Endothelial cell of umbilical vein (primary cell): ENCODE results near the gene PRRT1. TPM values are rescaled to one million over a fixed set of nuclear protein-coding genes. Genes with fewer than 3 reads are reported as not detected.

ENCODE experiments used
- BruUV-seq: library from RNA; stranded (reverse); fragments of 400-500 nt; replicated peaks from 2 replicates; lab custom pipeline; 2021; lab: Mats Ljungman, UMichigan
- CTCF ChIA-PET: fragments of 300-600, 350-600 bp; sonication (Branson Sonifier 250); formaldehyde crosslinking; loops from one replicate; lab custom pipeline; 2021; ENCODE audit warnings: antibody characterized with exemption, inconsistent platforms; lab: Charles Lee
- POLR2A ChIA-PET: fragments of 300-600, 350-600 bp; sonication (Branson Sonifier 250); formaldehyde crosslinking; loops from one replicate; lab custom pipeline; 2021; ENCODE audit warnings: antibody characterized with exemption, inconsistent platforms; lab: Charles Lee
- DNase-seq: peaks from one replicate; pipeline ENCODE4 v3.0.0-alpha.2; 2011; ENCODE audit warnings: low read depth, low spot score
- FAIRE-seq: peaks from 2 replicates; lab custom pipeline; 2011; peaks lifted over from hg19 to GRCh38; lab: Jason Lieb, UNC
- H2AFZ ChIP-seq: 2 replicates; pipeline ENCODE4 v1.6.0; 2012; ENCODE audit warnings: low read depth, low read length, control low read depth, inconsistent platforms
- H3K27ac ChIP-seq: 2 replicates; pipeline ENCODE4 v1.5.1; 2011; ENCODE audit warnings: low read depth, mild to moderate bottlenecking, control low read depth, low read length, moderate library complexity; ENCODE audit not compliant: insufficient read depth
- H3K27me3 ChIP-seq, 2 experiments: 2 replicates each; pipeline versions ENCODE4 v1.6.0 to v1.6.1; 2011; ENCODE audit warnings: low read length in 2 of 2, mixed read lengths in 1 of 2; ENCODE audit not compliant: control insufficient read depth in 2 of 2, insufficient read depth in 2 of 2
- H3K36me3 ChIP-seq, 2 experiments: 2 replicates in 1 of 2; 3 replicates in 1 of 2; pipeline ENCODE4 v1.5.1; 2011; ENCODE audit warnings: low read length in 2 of 2, mild to moderate bottlenecking in 1 of 2, moderate library complexity in 1 of 2; ENCODE audit not compliant: control insufficient read depth in 2 of 2, insufficient read depth in 2 of 2; ENCODE audit errors: extremely low read depth in 1 of 2
- H3K4me1 ChIP-seq: 3 replicates; pipeline ENCODE4 v1.5.1; 2011; ENCODE audit warnings: mild to moderate bottlenecking, low read length; ENCODE audit not compliant: control insufficient read depth, insufficient read depth; ENCODE audit errors: extremely low read depth
- H3K4me2 ChIP-seq: 2 replicates; pipeline ENCODE4 v1.6.1; 2011; ENCODE audit warnings: low read length, control low read depth, mixed read lengths; ENCODE audit not compliant: insufficient read depth
- H3K4me3 ChIP-seq, 3 experiments: fragments of 200-600 bp in 1 of 3; sonication (generic), shearing (Covaris generic) in 1 of 3; replicated peaks in 1 of 3; 2 replicates each; pipeline ENCODE4 v1.5.1; 2011 to 2016; ENCODE audit warnings: control low read depth in 3 of 3, low read length in 3 of 3, mild to moderate bottlenecking in 2 of 3, inconsistent platforms in 1 of 3, low read depth in 1 of 3, moderate library complexity in 1 of 3; ENCODE audit not compliant: insufficient read depth in 1 of 3
- H3K79me2 ChIP-seq: 2 replicates; pipeline ENCODE4 v1.6.0; 2012; ENCODE audit warnings: low read length, inconsistent platforms; ENCODE audit not compliant: control insufficient read depth, insufficient read depth
- H3K9ac ChIP-seq: replicated peaks from 2 replicates; pipeline ENCODE3; 2011; ENCODE audit warnings: low read length, control low read depth; ENCODE audit not compliant: insufficient read depth; ENCODE audit errors: extremely low read depth
- H3K9me1 ChIP-seq: replicated peaks from 3 replicates; pipeline ENCODE4 v1.6.0; 2011; ENCODE audit warnings: mild to moderate bottlenecking, low read length; ENCODE audit not compliant: control insufficient read depth, insufficient read depth; ENCODE audit errors: extremely low read depth
- H3K9me3 ChIP-seq: replicated peaks from 2 replicates; pipeline ENCODE4 v1.5.1; 2012; ENCODE audit warnings: low read length, inconsistent platforms; ENCODE audit not compliant: control insufficient read depth, insufficient read depth
- H4K20me1 ChIP-seq: replicated peaks from 2 replicates; pipeline ENCODE3; 2011; ENCODE audit warnings: mild to moderate bottlenecking, low read length; ENCODE audit not compliant: control insufficient read depth, insufficient read depth; ENCODE audit errors: extremely low read depth
- CTCF ChIP-seq, 2 donors: IDR thresholded peaks; 1 replicate in 1 of 2; 2 replicates in 1 of 2; pipeline ENCODE4 v1.5.1; 2011; ENCODE audit warnings: low read length in 2 of 2, mild to moderate bottlenecking in 2 of 2, moderate library complexity in 2 of 2, control low read depth in 1 of 2, inconsistent platforms in 1 of 2, low read depth in 1 of 2; ENCODE audit not compliant: insufficient read depth in 1 of 2; ENCODE audit errors: extremely low read depth in 1 of 2
- EZH2 ChIP-seq: IDR thresholded peaks from 2 replicates; pipeline ENCODE4 v1.6.1; 2012; ENCODE audit warnings: borderline replicate concordance, low read depth, mild to moderate bottlenecking, moderate library complexity, low read length, inconsistent platforms; ENCODE audit not compliant: severe bottlenecking
- FOS ChIP-seq: IDR thresholded peaks from 2 replicates; pipeline ENCODE4 v1.6.1; 2011; ENCODE audit warnings: mild to moderate bottlenecking, low read length, moderate library complexity, borderline replicate concordance; ENCODE audit not compliant: insufficient read depth
- GATA2 ChIP-seq: IDR thresholded peaks from 2 replicates; pipeline ENCODE4 v1.7.0; 2011; ENCODE audit warnings: low read depth, mild to moderate bottlenecking, moderate library complexity, mixed read lengths, low read length; ENCODE audit not compliant: insufficient read length, insufficient read depth
- JUN ChIP-seq: IDR thresholded peaks from 2 replicates; pipeline ENCODE4 v1.6.1; 2011; ENCODE audit warnings: borderline replicate concordance, low read depth; ENCODE audit not compliant: insufficient read length, insufficient read depth
- MAX ChIP-seq: IDR thresholded peaks from 2 replicates; pipeline ENCODE4 v1.6.1; 2011; ENCODE audit not compliant: insufficient read depth, insufficient read length
- MYC ChIP-seq: IDR thresholded peaks from one replicate; pipeline ENCODE4 v1.6.1; 2011; ENCODE audit warnings: mild to moderate bottlenecking, low read depth, low read length
- POLR2A ChIP-seq: IDR thresholded peaks from 2 replicates; pipeline ENCODE4 v1.6.1; 2012; ENCODE audit warnings: low read depth, mild to moderate bottlenecking, control low read depth, low read length
- POLR2AphosphoS5 ChIP-seq: IDR thresholded peaks from 2 replicates; pipeline ENCODE4 v1.6.1; 2012; ENCODE audit warnings: low read depth, mild to moderate bottlenecking, control low read depth, low read length, moderate library complexity; ENCODE audit not compliant: insufficient read depth
- dilution Hi-C: fragments of 300-500 bp; cut with MboI; formaldehyde crosslinking; loops from one replicate; pipeline ENCODE4 v1.15.0; 2019; ENCODE audit warnings: low sequenced_read_pairs; ENCODE audit not compliant: extremely low pct_ligation_motif_present
- intact Hi-C: fragments of 100-400 bp; cut with micrococcal nuclease; formaldehyde crosslinking; loops from one replicate; pipeline ENCODE4 v1.10.0; 2022
- polyA plus RNA-seq, 4 experiments: library from polyadenylated mRNA; depleted of rRNA in 3 of 4; stranded (reverse) in 3 of 4; unstranded in 1 of 4; fragments of >200 nt; gene quantifications; 2 replicates each; pipeline versions ENCODE4 v1.2.1 to v1.2.3, GENCODE V29; 2011 to 2012; ENCODE audit warnings: missing spikeins in 1 of 4
- total RNA-seq: library from RNA; stranded (reverse); gene quantifications from 2 replicates; pipeline ENCODE4 v1.2.3, GENCODE V29; 2021

Gene PRRT1
- total and polyA plus RNA-seq, 2 donors (not counting 3 experiments of a cell fraction or from before 2014, with no cell fraction given) = 0.55 to 1.3 TPM

- Histone ChIP-seq H3K4me2 (no peak overlapping the region), H3K27ac (no peak overlapping the region), H4K20me1 (no peaks in the 10 kb centered on the region), H3K4me1 (no peaks in the 10 kb centered on the region), H3K4me3 (no peak overlapping the region), H2AFZ (no peak overlapping the region), H3K79me2 (no peaks in the 10 kb centered on the region), H3K9ac (no peak overlapping the region), H3K36me3 (peaks cover 16 to 52% of the 10 kb centered on the region in 2 experiments), H3K9me3 (no peaks in the 10 kb centered on the region), H3K9me1 (no peaks in the 10 kb centered on the region), H3K27me3 (no peaks in the 10 kb centered on the region)
- CTCF ChIA-PET = interaction anchor here (0.9 to 2.8 kb wide), 5 partner anchors 10 to 570 kb away, joined by 3 to 24 read pairs (median 4); partner anchors contain the start of genes ATF6B, EGFL8 and NFKBIL1
- TF ChIP-seq GATA2 (no peak), FOS (no peak), CTCF (IDR thresholded peaks at IDR 0.05; ENCODE audit: extremely low read depth in 1 of 2, insufficient read depth in 1 of 2, low read depth in 1 of 2, low read length in 2 of 2) (no peak), POLR2AphosphoS5 (no peak), JUN (no peak), MYC (no peak), POLR2A (no peak), MAX (no peak), EZH2 (no peak)
- intact Hi-C loops (loop anchor here (10.0 kb wide), 1 partner anchor 297 kb away; no protein-coding TSS in a partner anchor), dilution Hi-C loops (no loop called here)
- no TSS peak for BruUV-seq
- no peak for DNase-seq
- POLR2A ChIA-PET = no interaction called here
- no peak for FAIRE-seq
Observed at GRCh38 chr6:32117461-32117860, 34.3 kb downstream of the PRRT1 start.
